PFSK-1 (cell line): ENCODE results near the gene TEX2.

Experiments
- FOXP2 ChIP-seq: optimal IDR thresholded peaks from 2 replicates; pipeline ENCODE3; 2011; ENCODE audit warnings: borderline replicate concordance, control low read depth, inconsistent platforms; ENCODE audit not compliant: insufficient read depth; ENCODE audit errors: extremely low read length, extremely low read depth
- POLR2AphosphoS5 ChIP-seq: IDR thresholded peaks from 2 replicates; pipeline ENCODE4 v1.6.1; 2012; ENCODE audit warnings: low read depth, mild to moderate bottlenecking, control low read depth, low read length, moderate library complexity
- SIN3A ChIP-seq: IDR thresholded peaks from 2 replicates; pipeline ENCODE4 v1.6.1; 2012; ENCODE audit warnings: mild to moderate bottlenecking, low read length, moderate library complexity, borderline replicate concordance; ENCODE audit not compliant: insufficient read depth
- TAF1 ChIP-seq: IDR thresholded peaks from 2 replicates; pipeline ENCODE4 v1.6.1; 2012; ENCODE audit warnings: low read length, control low read depth, borderline replicate concordance; ENCODE audit not compliant: insufficient read depth
- TF ChIP-seq, protein P1 (sequence below), 2 experiments: IDR thresholded peaks; 2 replicates each; pipeline versions ENCODE4 v1.6.1 to v1.8.0; 2011 to 2012; ENCODE audit warnings: low read depth in 2 of 2, low read length in 2 of 2, control low read depth in 1 of 2, inconsistent platforms in 1 of 2, mild to moderate bottlenecking in 1 of 2, moderate library complexity in 1 of 2; ENCODE audit not compliant: insufficient read depth in 1 of 2

The TEX2 gene

DNA sequence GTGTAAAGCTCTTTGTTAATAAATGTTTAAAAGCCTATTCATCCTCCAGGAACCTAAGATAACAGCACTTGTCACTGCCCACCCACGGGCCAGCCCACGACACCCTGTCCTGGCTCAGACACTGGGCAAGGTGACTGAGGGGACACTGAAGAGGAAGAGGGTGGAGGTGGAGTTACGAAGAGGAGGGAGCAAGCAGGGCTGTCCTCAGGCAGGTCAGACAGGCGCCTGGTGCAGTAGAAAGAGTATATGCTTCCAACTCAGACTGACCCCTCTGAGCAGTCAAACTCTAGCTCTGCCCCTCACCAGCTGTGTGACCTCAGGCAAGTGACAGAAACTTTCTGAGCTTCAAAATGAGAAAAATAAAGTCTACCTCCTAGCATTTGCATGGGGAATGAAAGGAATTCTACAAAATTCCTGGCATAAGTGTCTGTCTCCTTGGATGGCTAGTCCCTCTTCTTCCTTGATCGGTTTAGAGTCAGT is 22.8 kb downstream of the TEX2 start:
- TF ChIP-seq FOXP2 (no peak), TAF1 (no peak), SIN3A (no peak)

DNA sequence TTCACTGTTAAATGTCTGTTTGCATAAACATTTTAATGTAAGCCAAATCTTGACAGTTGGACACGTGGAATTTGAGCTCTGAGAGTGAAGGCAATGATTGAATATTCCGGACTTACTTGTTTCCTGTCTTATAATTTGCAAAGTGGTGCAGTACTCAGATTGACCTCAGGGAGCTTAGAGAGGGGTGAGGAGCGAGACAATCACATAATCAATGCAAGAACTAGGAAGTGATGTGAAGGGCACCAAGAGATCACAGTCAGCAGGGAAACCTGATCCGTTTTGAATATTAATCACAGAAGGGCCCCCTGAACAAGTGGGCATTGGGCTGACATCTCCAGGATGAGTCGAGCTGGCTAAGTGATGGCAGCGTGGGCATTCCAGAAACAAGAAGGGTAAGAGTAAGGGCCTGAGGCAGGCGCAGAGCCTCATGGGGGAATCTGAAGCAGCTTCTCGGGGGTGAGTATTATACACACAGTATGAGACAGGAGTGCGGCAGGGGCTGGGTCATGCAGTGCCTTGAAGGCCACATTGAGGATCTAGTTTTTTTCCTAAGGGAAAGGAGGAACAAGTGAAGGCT is 26.1 kb downstream of the TEX2 start:
- TF ChIP-seq, protein P1, sequence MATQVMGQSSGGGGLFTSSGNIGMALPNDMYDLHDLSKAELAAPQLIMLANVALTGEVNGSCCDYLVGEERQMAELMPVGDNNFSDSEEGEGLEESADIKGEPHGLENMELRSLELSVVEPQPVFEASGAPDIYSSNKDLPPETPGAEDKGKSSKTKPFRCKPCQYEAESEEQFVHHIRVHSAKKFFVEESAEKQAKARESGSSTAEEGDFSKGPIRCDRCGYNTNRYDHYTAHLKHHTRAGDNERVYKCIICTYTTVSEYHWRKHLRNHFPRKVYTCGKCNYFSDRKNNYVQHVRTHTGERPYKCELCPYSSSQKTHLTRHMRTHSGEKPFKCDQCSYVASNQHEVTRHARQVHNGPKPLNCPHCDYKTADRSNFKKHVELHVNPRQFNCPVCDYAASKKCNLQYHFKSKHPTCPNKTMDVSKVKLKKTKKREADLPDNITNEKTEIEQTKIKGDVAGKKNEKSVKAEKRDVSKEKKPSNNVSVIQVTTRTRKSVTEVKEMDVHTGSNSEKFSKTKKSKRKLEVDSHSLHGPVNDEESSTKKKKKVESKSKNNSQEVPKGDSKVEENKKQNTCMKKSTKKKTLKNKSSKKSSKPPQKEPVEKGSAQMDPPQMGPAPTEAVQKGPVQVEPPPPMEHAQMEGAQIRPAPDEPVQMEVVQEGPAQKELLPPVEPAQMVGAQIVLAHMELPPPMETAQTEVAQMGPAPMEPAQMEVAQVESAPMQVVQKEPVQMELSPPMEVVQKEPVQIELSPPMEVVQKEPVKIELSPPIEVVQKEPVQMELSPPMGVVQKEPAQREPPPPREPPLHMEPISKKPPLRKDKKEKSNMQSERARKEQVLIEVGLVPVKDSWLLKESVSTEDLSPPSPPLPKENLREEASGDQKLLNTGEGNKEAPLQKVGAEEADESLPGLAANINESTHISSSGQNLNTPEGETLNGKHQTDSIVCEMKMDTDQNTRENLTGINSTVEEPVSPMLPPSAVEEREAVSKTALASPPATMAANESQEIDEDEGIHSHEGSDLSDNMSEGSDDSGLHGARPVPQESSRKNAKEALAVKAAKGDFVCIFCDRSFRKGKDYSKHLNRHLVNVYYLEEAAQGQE (IDR thresholded peaks at IDR 0.05; ENCODE audit: insufficient read depth in 1 of 2, low read depth in 2 of 2, low read length in 2 of 2), result no peak
- TF ChIP-seq FOXP2 (no peak), TAF1 (no peak), SIN3A (0 out of 2 replicates have a peak, but pooled peaks have one; percentile 40)

DNA sequence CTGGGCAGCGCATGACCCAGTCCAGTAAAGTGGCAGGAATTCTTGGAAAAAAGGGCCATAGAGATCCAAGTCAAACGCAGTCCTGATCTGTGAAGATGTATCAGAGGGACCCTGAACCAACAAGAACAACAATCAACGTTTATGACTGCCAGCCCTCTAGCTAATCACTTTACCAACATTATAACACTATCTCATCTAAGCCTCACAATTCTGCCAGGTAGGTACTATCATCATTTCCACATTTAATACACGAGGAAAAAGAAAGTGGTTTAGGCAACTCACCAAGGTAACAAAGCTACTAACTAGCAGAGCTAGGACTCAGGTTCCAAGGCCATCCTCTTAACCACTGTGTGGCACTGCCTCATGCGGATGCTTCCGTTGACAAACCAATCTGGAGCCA is 28.1 kb downstream of the TEX2 start:
- no peak for TF ChIP-seq POLR2AphosphoS5
- no peak for TF ChIP-seq SIN3A
- no peak for TF ChIP-seq TAF1
- no peak for TF ChIP-seq FOXP2
- TF ChIP-seq, protein P1 (IDR thresholded peaks at IDR 0.05; ENCODE audit: insufficient read depth in 1 of 2, low read depth in 2 of 2, low read length in 2 of 2), result no peak

DNA sequence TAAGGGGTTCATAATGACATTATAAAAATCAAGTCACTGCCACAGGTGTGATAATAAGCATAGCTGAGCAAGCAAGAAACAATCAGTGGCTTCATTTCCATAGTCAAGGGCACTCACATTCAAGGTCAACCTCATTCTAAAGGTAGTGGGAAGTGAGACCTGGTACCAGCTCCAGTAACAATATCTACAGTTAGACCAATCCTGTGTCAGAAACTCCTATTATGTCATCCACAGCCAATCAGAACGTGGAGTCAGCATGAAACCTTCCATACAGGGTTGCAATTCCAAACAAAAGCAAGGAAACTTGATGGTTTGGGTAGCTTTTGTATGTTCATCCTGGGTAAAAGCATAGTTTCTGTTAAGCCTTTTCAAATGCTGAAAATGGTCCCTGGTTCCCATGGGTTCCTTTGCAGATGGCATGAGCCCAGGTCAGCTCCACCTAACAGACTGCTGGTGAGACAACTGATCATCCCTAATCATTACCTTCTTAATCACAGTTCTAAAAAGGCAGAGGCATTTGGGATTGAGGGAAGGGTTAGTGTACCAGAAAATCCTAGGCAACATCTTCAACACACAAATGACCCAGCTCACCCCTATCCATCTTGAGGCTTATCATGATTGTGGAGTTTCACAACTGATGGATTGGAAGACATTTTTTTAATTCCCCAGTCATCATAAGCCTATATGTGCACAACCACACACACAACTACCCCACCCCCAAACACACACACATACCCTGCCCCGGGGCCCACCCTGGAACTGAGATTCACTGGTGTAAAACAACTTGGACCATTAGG is 30.4 kb downstream of the TEX2 start:
- TF ChIP-seq SIN3A, result no peak
- TF ChIP-seq, protein P1 (IDR thresholded peaks at IDR 0.05; ENCODE audit: insufficient read depth in 1 of 2, low read depth in 2 of 2, low read length in 2 of 2), result no peak
- TF ChIP-seq TAF1, result no peak
- TF ChIP-seq FOXP2, result no peak
- no peak for TF ChIP-seq POLR2AphosphoS5

DNA sequence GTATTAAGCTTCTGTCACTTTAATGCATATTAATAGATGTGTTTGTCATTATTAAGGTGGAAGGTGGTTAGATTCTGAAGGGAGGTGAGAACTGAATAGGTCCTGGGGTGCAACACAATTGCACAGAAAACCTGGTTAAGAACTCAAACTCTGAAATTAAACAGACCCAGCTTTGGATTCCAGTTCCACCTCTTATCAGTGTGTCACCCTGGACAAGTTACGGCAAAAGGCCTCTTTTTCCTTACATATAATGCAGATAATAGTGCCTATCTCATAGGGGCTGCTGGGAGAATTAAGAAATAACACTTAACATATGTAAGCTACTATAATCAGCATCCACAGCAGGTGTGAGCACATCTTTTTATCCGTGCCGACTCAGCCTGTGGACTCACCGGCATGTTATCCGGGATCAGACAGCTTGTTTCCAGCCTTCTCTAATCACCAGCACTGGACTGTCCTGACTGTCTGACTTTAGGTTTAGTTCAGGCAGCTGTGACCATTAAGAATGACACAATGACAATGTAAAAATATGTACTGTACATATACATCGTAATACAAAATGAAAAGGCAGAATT is 31.4 kb downstream of the TEX2 start:
- no peak for TF ChIP-seq POLR2AphosphoS5
- no peak for TF ChIP-seq TAF1
- no peak for TF ChIP-seq SIN3A
- TF ChIP-seq FOXP2, result no peak
- TF ChIP-seq, protein P1 (IDR thresholded peaks at IDR 0.05; ENCODE audit: insufficient read depth in 1 of 2, low read depth in 2 of 2, low read length in 2 of 2), result no peak
